Fibroblast of pulmonary artery (primary cell): ENCODE data around the gene C5orf22.
"Not testable (repeated sequence)": the region's sequence is repeated elsewhere in the genome, so short reads cannot be mapped to it uniquely, and the experiment has no call there.

ENCODE experiments used
- DNase-seq: peaks from one replicate; pipeline ENCODE4 v3.0.0-alpha.2; 2010; ENCODE audit warnings: low read depth
- H3K4me3 ChIP-seq: replicated peaks from 2 replicates; pipeline ENCODE4 v1.5.1; 2011; ENCODE audit warnings: low read depth, mild to moderate bottlenecking, control low read depth, low read length, moderate library complexity
- CTCF ChIP-seq: IDR thresholded peaks from 2 replicates; pipeline ENCODE4 v1.5.1; 2011; ENCODE audit warnings: mild to moderate bottlenecking, control low read depth, low read length, inconsistent platforms; ENCODE audit errors: missing control alignments

The C5orf22 gene

GRCh38 chr5:31523041-31523440, 9.1 kb upstream of the C5orf22 start:
- no peak for TF ChIP-seq CTCF
- DNase-seq, result no peak
- H3K4me3 ChIP-seq, result no peak overlapping the region

- peak overlapping the region; percentile 85 for H3K4me3 ChIP-seq
- DNase-seq, result no peak
- TF ChIP-seq CTCF, result no peak
Measured at GRCh38 chr5:31530541-31531265, 1.4 kb upstream of the C5orf22 start.

GRCh38 chr5:31531543-31531887, 586 bp upstream of the C5orf22 start:
- peak; percentile 20 for DNase-seq
- H3K4me3 ChIP-seq, result peak overlapping the region; percentile 85
- TF ChIP-seq CTCF, result no peak

- H3K4me3 ChIP-seq, result no peak overlapping the region
- no peak for TF ChIP-seq CTCF
- DNase-seq, result no peak
Measured at GRCh38 chr5:31534527-31535046, 2.5 kb downstream of the C5orf22 start.

- no peak for TF ChIP-seq CTCF
- H3K4me3 ChIP-seq, result no peak overlapping the region
- DNase-seq, result no peak
Measured at GRCh38 chr5:31536873-31537272, 4.8 kb downstream of the C5orf22 start.

GRCh38 chr5:31537349-31537748, 5.2 kb downstream of the C5orf22 start:
- DNase-seq, result no peak
- no peak for TF ChIP-seq CTCF
- H3K4me3 ChIP-seq, result no peak overlapping the region

- no peak for TF ChIP-seq CTCF
- no peak overlapping the region for H3K4me3 ChIP-seq
- peak; percentile 45 for DNase-seq
Measured at GRCh38 chr5:31537851-31538250, 5.8 kb downstream of the C5orf22 start.

GRCh38 chr5:31549114-31549513, 17.0 kb downstream of the C5orf22 start:
- DNase-seq, H3K4me3 ChIP-seq: not testable (repeated sequence)
